H1 (cell line): ENCODE data around the gene TGFBI.

Source experiments
- ATF3 ChIP-seq: IDR thresholded peaks from 2 replicates; pipeline ENCODE4 v1.6.1; 2011; ENCODE audit warnings: low read depth, mild to moderate bottlenecking, low read length; ENCODE audit not compliant: insufficient read depth
- CREB1 ChIP-seq: IDR thresholded peaks from 2 replicates; pipeline ENCODE4 v1.6.1; 2012; ENCODE audit warnings: inconsistent platforms
- SRF ChIP-seq: IDR thresholded peaks from 2 replicates; pipeline ENCODE4 v1.6.1; 2011; ENCODE audit warnings: mild to moderate bottlenecking, low read depth, low read length, moderate library complexity
- TAF1 ChIP-seq: IDR thresholded peaks from 2 replicates; pipeline ENCODE4 v1.6.1; 2011; ENCODE audit warnings: mild to moderate bottlenecking, low read depth, low read length
- TF ChIP-seq, protein P1 (sequence below), 3 experiments: IDR thresholded peaks; 1 replicate in 2 of 3; 2 replicates in 1 of 3; pipeline versions ENCODE4 v1.5.1 to v1.6.1; 2011; ENCODE audit warnings: low read length in 3 of 3, mild to moderate bottlenecking in 3 of 3, inconsistent platforms in 2 of 3, low read depth in 1 of 3, moderate library complexity in 1 of 3; ENCODE audit not compliant: insufficient read depth in 1 of 3; ENCODE audit errors: control extremely low read depth in 1 of 3

GRCh38 chr5:136086783-136087566, 58.2 kb downstream of the TGFBI start:
- no peak for TF ChIP-seq SRF
- TF ChIP-seq CREB1 = no peak
- TF ChIP-seq, protein P1, sequence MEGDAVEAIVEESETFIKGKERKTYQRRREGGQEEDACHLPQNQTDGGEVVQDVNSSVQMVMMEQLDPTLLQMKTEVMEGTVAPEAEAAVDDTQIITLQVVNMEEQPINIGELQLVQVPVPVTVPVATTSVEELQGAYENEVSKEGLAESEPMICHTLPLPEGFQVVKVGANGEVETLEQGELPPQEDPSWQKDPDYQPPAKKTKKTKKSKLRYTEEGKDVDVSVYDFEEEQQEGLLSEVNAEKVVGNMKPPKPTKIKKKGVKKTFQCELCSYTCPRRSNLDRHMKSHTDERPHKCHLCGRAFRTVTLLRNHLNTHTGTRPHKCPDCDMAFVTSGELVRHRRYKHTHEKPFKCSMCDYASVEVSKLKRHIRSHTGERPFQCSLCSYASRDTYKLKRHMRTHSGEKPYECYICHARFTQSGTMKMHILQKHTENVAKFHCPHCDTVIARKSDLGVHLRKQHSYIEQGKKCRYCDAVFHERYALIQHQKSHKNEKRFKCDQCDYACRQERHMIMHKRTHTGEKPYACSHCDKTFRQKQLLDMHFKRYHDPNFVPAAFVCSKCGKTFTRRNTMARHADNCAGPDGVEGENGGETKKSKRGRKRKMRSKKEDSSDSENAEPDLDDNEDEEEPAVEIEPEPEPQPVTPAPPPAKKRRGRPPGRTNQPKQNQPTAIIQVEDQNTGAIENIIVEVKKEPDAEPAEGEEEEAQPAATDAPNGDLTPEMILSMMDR (IDR thresholded peaks at IDR 0.05; ENCODE audit: control extremely low read depth in 1 of 3, insufficient read depth in 1 of 3, low read depth in 1 of 3, low read length in 3 of 3) = no peak
- TF ChIP-seq ATF3 = no peak
- no peak for TF ChIP-seq TAF1
